ENCODE results near the gene CT55.
"Not testable (repeated sequence)": the region's sequence is repeated elsewhere in the genome, so short reads cannot be mapped to it uniquely, and the experiment has no call there.

CT55 gene

GRCh38 chrX:135170877-135171519 lies at the start of gene CT55:
CT55 (minus strand) TSS chrX:135171398; CDS start chrX:135171171, 227 bp downstream.
- DNase-seq: no peak

- DNase-seq: no peak
Observed at GRCh38 chrX:135213200-135213844, 42.1 kb upstream of the CT55 start.

GRCh38 chrX:135206427-135206826 lies 35.2 kb upstream of the CT55 start:
- DNase-seq: peak; percentile 2

GRCh38 chrX:135200297-135200696 lies 29.1 kb upstream of the CT55 start:
- DNase-seq: no peak

- no peak for DNase-seq
Observed at GRCh38 chrX:135194684-135195083, 23.5 kb upstream of the CT55 start.

- no peak for DNase-seq
Observed at GRCh38 chrX:135193740-135194139, 22.5 kb upstream of the CT55 start.

GRCh38 chrX:135191838-135192237 lies 20.6 kb upstream of the CT55 start:
- DNase-seq: no peak

GRCh38 chrX:135185795-135186443 lies 14.7 kb upstream of the CT55 start:
- DNase-seq: peak; percentile 23

- no peak for DNase-seq
Observed at GRCh38 chrX:135178636-135179035, 7.4 kb upstream of the CT55 start.

GRCh38 chrX:135170468-135170867 lies 730 bp downstream of the CT55 start:
- no peak for DNase-seq

GRCh38 chrX:135169534-135169933 lies 1.7 kb downstream of the CT55 start:
- not testable (repeated sequence) for DNase-seq

- DNase-seq: no peak
Observed at GRCh38 chrX:135168486-135168885, 2.7 kb downstream of the CT55 start.

- DNase-seq: not testable (repeated sequence)
Observed at GRCh38 chrX:135154688-135155087, 16.5 kb downstream of the CT55 start.

GRCh38 chrX:135126145-135126544 lies 45.1 kb downstream of the CT55 start:
- not testable (repeated sequence) for DNase-seq

- not testable (repeated sequence) for DNase-seq
Observed at GRCh38 chrX:135120056-135120576, 51.1 kb downstream of the CT55 start, which contains the start of gene ETDB. ETDB (minus strand) TSS chrX:135120526; CDS start chrX:135119261, 1,265 bp downstream.

GRCh38 chrX:135116064-135116463 lies 55.1 kb downstream of the CT55 start:
- DNase-seq: not testable (repeated sequence)

GRCh38 chrX:135114392-135114791 lies 56.8 kb downstream of the CT55 start:
- no peak for DNase-seq

- no peak for DNase-seq
Observed at GRCh38 chrX:135112743-135113142, 58.5 kb downstream of the CT55 start.

GRCh38 chrX:135112096-135112729 lies 59.0 kb downstream of the CT55 start:
- peak; percentile 30 for DNase-seq

- DNase-seq: no peak
Observed at GRCh38 chrX:135109554-135109953, 61.6 kb downstream of the CT55 start.

Measured in activated CD4-positive, alpha-beta T cell treated with anti-CD3 and anti-CD28 coated beads, Interleukin-2, amount 50 U/mL, for 1 hour (primary cell).